T-cell (primary cell): ENCODE measurements around the gene DACH2. TPM values are rescaled to one million over a fixed set of nuclear protein-coding genes. Genes with fewer than 3 reads are reported as not detected.

Experiments used
- ATAC-seq, 4 experiments: fragments of 200-7000 bp in 3 of 4; fragments of 150-1000 bp in 1 of 4; cut with Tn5 transposase; replicated peaks in 1 of 4; 1 replicate in 3 of 4; 2 replicates in 1 of 4; pipeline ENCODE4 v1.10.0; 2021; ENCODE audit warnings: moderate library complexity in 3 of 4, mild to moderate bottlenecking in 2 of 4, moderate number of reproducible peaks in 1 of 4
- CTCF ChIA-PET, 2 donors: fragments of 300-600 bp; sonication (Branson Sonifier 250); formaldehyde crosslinking; loops; one replicate each; lab custom pipeline; 2022; ENCODE audit warnings: antibody characterized with exemption in 2 of 2; lab: Charles Lee
- POLR2A ChIA-PET, 2 donors: fragments of 300-600 bp; sonication (Branson Sonifier 250); formaldehyde crosslinking; loops; one replicate each; lab custom pipeline; 2022; ENCODE audit warnings: antibody characterized with exemption in 2 of 2; lab: Charles Lee
- DNase-seq, 35 experiments: peaks; one replicate each; pipeline versions ENCODE4 v3.0.0 to v3.0.0-alpha.2; 2013 to 2023
- H3K27ac ChIP-seq: one replicate; pipeline ENCODE4 v1.5.1; 2013; ENCODE audit warnings: low read length
- H3K27me3 ChIP-seq, 2 experiments: replicated peaks in 1 of 2; 1 replicate in 1 of 2; 2 replicates in 1 of 2; pipeline versions ENCODE4 v1.6.1 to v1.7.0; 2013; ENCODE audit warnings: low read length in 1 of 2, mixed read lengths in 1 of 2; ENCODE audit not compliant: control insufficient read depth in 2 of 2, insufficient read depth in 2 of 2; ENCODE audit errors: extremely low read depth in 1 of 2
- H3K36me3 ChIP-seq, 2 donors: 1 replicate in 1 of 2; 2 replicates in 1 of 2; pipeline versions ENCODE4 v1.6.1 to v1.7.0; 2013; ENCODE audit warnings: low read length in 1 of 2; ENCODE audit not compliant: control insufficient read depth in 2 of 2, insufficient read depth in 1 of 2; ENCODE audit errors: extremely low read depth in 1 of 2
- H3K4me1 ChIP-seq, 2 experiments: 1 replicate in 1 of 2; 2 replicates in 1 of 2; pipeline versions ENCODE4 v1.6.1 to v1.7.0; 2013; ENCODE audit warnings: low read length in 2 of 2, mixed read lengths in 1 of 2; ENCODE audit not compliant: insufficient read depth in 2 of 2, control insufficient read depth in 1 of 2; ENCODE audit errors: extremely low read depth in 1 of 2
- H3K4me3 ChIP-seq, 2 donors: 1 replicate in 1 of 2; 2 replicates in 1 of 2; pipeline versions ENCODE4 v1.5.1 to v1.7.0; 2013; ENCODE audit warnings: mild to moderate bottlenecking in 2 of 2, low read length in 1 of 2, moderate library complexity in 1 of 2; ENCODE audit not compliant: control insufficient read depth in 1 of 2; ENCODE audit errors: extremely low read depth in 1 of 2
- H3K9me3 ChIP-seq: 2 replicates; pipeline ENCODE4 v1.7.0; 2013
- H3K27ac Mint-ChIP-seq, 2 donors: one replicate each; pipeline ENCODE4 v1.8.0; 2020 to 2021; ENCODE audit warnings: mild to moderate bottlenecking in 2 of 2, mixed read lengths in 2 of 2
- H3K27me3 Mint-ChIP-seq, 2 donors: one replicate each; pipeline ENCODE4 v1.8.0; 2021 to 2022; ENCODE audit warnings: mixed read lengths in 2 of 2
- H3K36me3 Mint-ChIP-seq: one replicate; pipeline ENCODE4 v1.8.0; 2021; ENCODE audit warnings: mixed read lengths
- H3K4me1 Mint-ChIP-seq, 3 donors: one replicate each; pipeline ENCODE4 v1.8.0; 2020 to 2022; ENCODE audit warnings: mixed read lengths in 3 of 3, mild to moderate bottlenecking in 1 of 3
- H3K4me3 Mint-ChIP-seq, 3 donors: one replicate each; pipeline ENCODE4 v1.8.0; 2020 to 2022; ENCODE audit warnings: mild to moderate bottlenecking in 3 of 3, mixed read lengths in 3 of 3, moderate library complexity in 3 of 3
- H3K9me3 Mint-ChIP-seq, 3 donors: one replicate each; pipeline ENCODE4 v1.8.0; 2020 to 2022; ENCODE audit warnings: mixed read lengths in 3 of 3
- WGBS: methylation state at CpG from one replicate; pipeline ENCODE4 v1.1.5; 2013; ENCODE audit warnings: missing lambda C conversion rate; ENCODE audit not compliant: insufficient coverage; 5-methylcytosine and 5-hydroxymethylcytosine counted together
- total RNA-seq, 35 experiments: library from RNA in 6 of 35; stranded (reverse) in 6 of 35; fragments of 120-200 nt in 1 of 35; gene quantifications; one replicate each; pipeline versions ENCODE4 v1.2.1 to v1.2.4 and lab custom pipeline; 2013 to 2026

Gene DACH2
- total RNA-seq, 5 donors from 2014 or later (not counting 1 experiment from before 2014, with no cell fraction given): not detected

DNA sequence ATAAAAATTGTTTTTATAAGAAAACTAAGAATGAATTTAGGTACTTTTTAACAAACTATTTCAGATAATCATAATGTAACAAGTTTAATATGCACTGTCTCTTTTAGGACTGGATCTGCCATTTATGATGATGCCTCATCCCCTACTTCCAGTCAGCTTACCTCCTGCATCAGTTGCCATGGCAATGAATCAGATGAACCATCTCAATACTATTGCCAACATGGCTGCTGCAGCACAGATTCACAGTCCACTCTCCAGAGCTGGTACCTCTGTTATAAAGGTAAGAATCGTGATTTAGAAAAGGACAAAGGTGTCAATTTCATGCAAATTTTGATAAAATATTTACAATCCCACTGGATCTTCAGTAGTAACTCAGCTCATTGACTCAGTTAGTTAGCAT lies 566.2 kb downstream of the DACH2 start:
- Mint-ChIP-seq H3K4me3 (no peak overlapping the region), H3K27me3 (no peaks in the 10 kb centered on the region), H3K9me3 (peaks cover 0 to 4% (median 2%) of the 10 kb centered on the region in 3 donors), H3K36me3 (no peaks in the 10 kb centered on the region), H3K4me1 (no peaks in the 10 kb centered on the region), H3K27ac (no peak overlapping the region)
- ChIA-PET POLR2A (interaction anchor here in 1 of 2 donors (0.6 kb wide), 1 partner anchor 159 kb away, joined by 3 read pairs; no protein-coding TSS in a partner anchor), CTCF (no interaction called here)
- WGBS: no CpG with 5 or more reads among the region's 1 CpG
- DNase-seq (no peak), ATAC-seq (no peak)
- Histone ChIP-seq H3K4me3 (no peak overlapping the region), H3K9me3 (no peaks in the 10 kb centered on the region), H3K27me3 (no peaks in the 10 kb centered on the region), H3K27ac (no peak overlapping the region), H3K36me3 (no peaks in the 10 kb centered on the region), H3K4me1 (no peaks in the 10 kb centered on the region)

DNA sequence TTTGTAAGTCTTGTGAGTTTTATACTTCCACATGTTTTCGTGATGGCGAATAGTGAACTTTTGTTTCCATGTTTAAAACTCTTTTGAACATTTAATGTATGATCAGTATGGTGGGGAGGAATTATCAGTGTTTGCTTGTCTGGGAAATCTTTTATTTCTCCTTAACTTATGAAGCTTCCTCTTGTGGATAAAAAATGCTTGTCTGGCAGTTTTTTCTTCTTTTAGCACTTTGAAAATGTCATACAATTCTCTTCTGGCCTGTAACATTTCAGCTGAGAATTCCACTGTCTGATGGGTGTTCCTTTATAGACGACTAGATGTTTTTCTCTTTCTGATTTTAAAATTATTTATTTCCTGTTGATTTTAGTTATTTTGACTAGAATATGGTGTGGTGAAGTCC lies 576.0 kb downstream of the DACH2 start:
- no peak overlapping the region for H3K4me3 Mint-ChIP-seq

DNA sequence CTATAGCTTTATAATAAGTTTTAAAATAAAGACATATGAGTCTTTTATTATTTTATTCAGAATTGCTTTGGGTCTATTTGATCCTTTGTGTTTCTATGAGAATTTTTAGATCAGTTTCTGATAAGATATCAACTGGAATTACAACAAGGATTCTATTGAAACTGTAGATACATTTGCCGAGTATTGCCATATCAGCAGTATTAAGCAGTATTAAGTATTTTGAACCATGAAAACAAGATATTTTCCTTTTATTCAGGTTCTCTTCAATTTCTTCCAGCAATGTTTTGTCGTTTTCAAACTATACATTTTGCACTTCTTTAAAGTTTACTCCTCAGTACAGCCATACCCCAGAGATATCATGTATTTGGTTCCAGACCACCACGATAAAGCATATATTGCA lies 598.8 kb downstream of the DACH2 start:
- H3K36me3 Mint-ChIP-seq: no peaks in the 10 kb centered on the region
- DNase-seq: no peak
- peaks cover 0 to 3% of the 10 kb centered on the region in 2 donors for H3K27me3 Mint-ChIP-seq
- H3K27ac Mint-ChIP-seq: no peak overlapping the region
- no peaks in the 10 kb centered on the region for H3K36me3 ChIP-seq
- WGBS: no CpG with 5 or more reads among the region's 3 CpGs
- H3K4me3 ChIP-seq: no peak overlapping the region
- ATAC-seq: no peak
- no peak overlapping the region for H3K4me3 Mint-ChIP-seq
- H3K4me1 Mint-ChIP-seq: no peaks in the 10 kb centered on the region
- CTCF ChIA-PET: no interaction called here
- peaks cover 0 to 7% (median 2%) of the 10 kb centered on the region in 3 donors for H3K9me3 Mint-ChIP-seq
- H3K4me1 ChIP-seq: no peaks in the 10 kb centered on the region
- H3K9me3 ChIP-seq: no peaks in the 10 kb centered on the region
- no peak overlapping the region for H3K27ac ChIP-seq
- POLR2A ChIA-PET: no interaction called here
- H3K27me3 ChIP-seq: no peaks in the 10 kb centered on the region

More for the DNA sequence above, 576.0 kb downstream of the DACH2 start:
- H3K27me3 ChIP-seq: no peaks in the 10 kb centered on the region
- Mint-ChIP-seq H3K27me3 (peaks cover 0 to 4% of the 10 kb centered on the region in 2 donors), H3K36me3 (no peaks in the 10 kb centered on the region), H3K4me1 (no peaks in the 10 kb centered on the region), H3K27ac (no peak overlapping the region), H3K9me3 (peaks cover 0 to 5% (median 1%) of the 10 kb centered on the region in 3 donors)
- no peaks in the 10 kb centered on the region for H3K9me3 ChIP-seq
- ChIA-PET POLR2A (no interaction called here), CTCF (no interaction called here)
- ATAC-seq (no peak), DNase-seq (no peak)
- H3K4me1 ChIP-seq: no peaks in the 10 kb centered on the region
- no peak overlapping the region for H3K27ac ChIP-seq
- no CpG with 5 or more reads among the region's 3 CpGs for WGBS
- H3K36me3 ChIP-seq: no peaks in the 10 kb centered on the region
- no peak overlapping the region for H3K4me3 ChIP-seq

DNA sequence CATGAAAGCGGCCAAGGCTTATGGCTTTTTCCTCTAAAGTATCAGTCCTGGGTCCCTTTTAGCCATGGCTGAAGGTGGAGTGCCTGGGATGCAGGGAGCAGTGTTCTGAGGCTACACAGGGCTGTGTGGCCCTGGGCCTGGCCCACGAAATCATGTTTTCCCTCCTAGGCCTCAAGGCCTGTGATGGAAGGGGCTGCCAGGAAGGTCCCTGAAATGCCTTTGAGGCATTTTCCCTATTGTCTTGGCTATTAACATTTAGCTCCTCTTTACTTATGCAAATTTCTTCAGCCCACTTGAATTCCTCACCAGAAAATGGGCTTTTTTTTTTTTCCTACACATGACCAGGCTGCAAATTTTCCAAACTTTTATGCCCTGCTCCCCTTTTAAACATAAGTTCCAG lies 657.0 kb downstream of the DACH2 start:
- Mint-ChIP-seq H3K9me3 (peaks cover 0 to 5% (median 0%) of the 10 kb centered on the region in 3 donors), H3K4me1 (no peaks in the 10 kb centered on the region), H3K27me3 (no peaks in the 10 kb centered on the region), H3K27ac (no peak overlapping the region), H3K4me3 (no peak overlapping the region), H3K36me3 (no peaks in the 10 kb centered on the region)
- Histone ChIP-seq H3K27me3 (no peaks in the 10 kb centered on the region), H3K27ac (no peak overlapping the region), H3K9me3 (no peaks in the 10 kb centered on the region), H3K4me3 (no peak overlapping the region), H3K4me1 (no peaks in the 10 kb centered on the region), H3K36me3 (no peaks in the 10 kb centered on the region)
- WGBS: no CpG with 5 or more reads among the region's 2 CpGs
- ATAC-seq (no peak), DNase-seq (no peak)
- POLR2A ChIA-PET: no interaction called here
- CTCF ChIA-PET: no interaction called here

DNA sequence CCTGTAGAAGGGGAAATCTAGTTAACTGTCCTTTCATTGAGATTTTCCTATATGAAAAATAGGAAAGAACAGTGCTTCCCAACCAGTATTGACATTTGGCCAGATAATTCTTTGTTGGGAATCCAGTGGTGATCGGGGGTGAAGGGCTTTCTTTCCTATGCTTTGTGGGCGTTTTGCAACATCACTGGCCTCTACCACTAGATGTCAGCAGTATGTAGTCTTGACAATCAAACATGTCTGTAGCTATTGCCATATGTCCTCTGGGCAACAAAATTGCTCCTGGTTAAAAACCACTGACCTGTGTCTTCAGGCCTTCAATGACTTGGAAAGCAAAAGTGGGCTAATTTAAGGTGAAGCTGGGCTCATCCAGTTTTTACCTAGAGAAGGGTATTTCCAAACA lies 658.5 kb downstream of the DACH2 start:
- no CpG with 5 or more reads among the region's 2 CpGs for WGBS
- no peak overlapping the region for H3K4me3 Mint-ChIP-seq

GRCh38 chrX:86809651-86810050 lies 661.4 kb downstream of the DACH2 start:
- H3K9me3 ChIP-seq: no peaks in the 10 kb centered on the region
- CTCF ChIA-PET: no interaction called here
- H3K36me3 ChIP-seq: no peaks in the 10 kb centered on the region
- WGBS: no CpG with 5 or more reads among the region's 2 CpGs
- H3K4me1 ChIP-seq: no peaks in the 10 kb centered on the region
- Mint-ChIP-seq H3K27me3 (no peaks in the 10 kb centered on the region), H3K9me3 (peaks cover 0 to 5% (median 0%) of the 10 kb centered on the region in 3 donors), H3K4me1 (no peaks in the 10 kb centered on the region), H3K36me3 (no peaks in the 10 kb centered on the region), H3K27ac (no peak overlapping the region), H3K4me3 (no peak overlapping the region)
- no peak overlapping the region for H3K4me3 ChIP-seq
- POLR2A ChIA-PET: no interaction called here
- H3K27ac ChIP-seq: no peak overlapping the region
- ATAC-seq: no peak
- no peaks in the 10 kb centered on the region for H3K27me3 ChIP-seq
- DNase-seq: no peak

More for the DNA sequence above, 658.5 kb downstream of the DACH2 start:
- Histone ChIP-seq H3K4me1 (no peaks in the 10 kb centered on the region), H3K9me3 (no peaks in the 10 kb centered on the region), H3K4me3 (no peak overlapping the region), H3K27me3 (no peaks in the 10 kb centered on the region), H3K36me3 (no peaks in the 10 kb centered on the region), H3K27ac (no peak overlapping the region)
- no peaks in the 10 kb centered on the region for H3K27me3 Mint-ChIP-seq
- H3K9me3 Mint-ChIP-seq: peaks cover 0 to 5% (median 0%) of the 10 kb centered on the region in 3 donors
- DNase-seq (no peak), ATAC-seq (no peak)
- ChIA-PET POLR2A (no interaction called here), CTCF (no interaction called here)
- H3K36me3 Mint-ChIP-seq: no peaks in the 10 kb centered on the region
- H3K4me1 Mint-ChIP-seq: no peaks in the 10 kb centered on the region
- no peak overlapping the region for H3K27ac Mint-ChIP-seq

- DNase-seq (no peak), ATAC-seq (no peak)
- Mint-ChIP-seq H3K9me3 (peaks cover 0 to 2% (median 0%) of the 10 kb centered on the region in 3 donors), H3K4me3 (no peak overlapping the region), H3K36me3 (no peaks in the 10 kb centered on the region), H3K27ac (no peak overlapping the region), H3K27me3 (peaks cover 0 to 4% of the 10 kb centered on the region in 2 donors), H3K4me1 (no peaks in the 10 kb centered on the region)
- ChIA-PET CTCF (no interaction called here), POLR2A (no interaction called here)
- Histone ChIP-seq H3K9me3 (peaks cover 3% of the 10 kb centered on the region), H3K27ac (no peak overlapping the region), H3K4me3 (no peak overlapping the region), H3K36me3 (no peaks in the 10 kb centered on the region), H3K27me3 (no peaks in the 10 kb centered on the region), H3K4me1 (no peaks in the 10 kb centered on the region)
- WGBS: no CpG with 5 or more reads among the region's 2 CpGs
Observed at GRCh38 chrX:86829786-86830185, 681.5 kb downstream of the DACH2 start.
